Stimulated activated naive B cell treated with anti-CD40 and anti-IgM and Interleukin-4, amounts not matched to agents 10 μg/mL and 1 μg/mL and 100 μg/mL, for 72 hours (primary cell): ENCODE data around the gene UBE2G1.

Source experiments
- ATAC-seq, 2 donors: fragments of 150-1000 bp; cut with Tn5 transposase; replicated peaks; 2 replicates each; pipeline ENCODE4 v1.10.0; 2021; ENCODE audit warnings: moderate library complexity in 1 of 2
- DNase-seq: peaks from one replicate; pipeline ENCODE4 v3.0.0; 2021
- H3K27ac Mint-ChIP-seq: one replicate; pipeline ENCODE4 v1.8.0; 2022; ENCODE audit warnings: mild to moderate bottlenecking, mixed read lengths
- H3K27me3 Mint-ChIP-seq, 2 donors: one replicate each; pipeline ENCODE4 v1.8.0; 2022; ENCODE audit warnings: mixed read lengths in 2 of 2
- H3K36me3 Mint-ChIP-seq, 2 donors: one replicate each; pipeline ENCODE4 v1.8.0; 2022; ENCODE audit warnings: mixed read lengths in 2 of 2, mild to moderate bottlenecking in 1 of 2
- H3K4me1 Mint-ChIP-seq, 2 donors: one replicate each; pipeline ENCODE4 v1.8.0; 2022; ENCODE audit warnings: mixed read lengths in 2 of 2, mild to moderate bottlenecking in 1 of 2
- H3K4me3 Mint-ChIP-seq, 2 donors: one replicate each; pipeline ENCODE4 v1.8.0; 2022; ENCODE audit warnings: mild to moderate bottlenecking in 2 of 2, mixed read lengths in 2 of 2, moderate library complexity in 1 of 2
- H3K9me3 Mint-ChIP-seq, 2 donors: one replicate each; pipeline ENCODE4 v1.8.0; 2022; ENCODE audit warnings: mixed read lengths in 2 of 2, mild to moderate bottlenecking in 1 of 2

The UBE2G1 gene

GRCh38 chr17:4221163-4221562 lies 145.3 kb downstream of the UBE2G1 start:
- Mint-ChIP-seq H3K9me3 (no peaks in the 10 kb centered on the region), H3K36me3 (peaks cover 15 to 23% of the 10 kb centered on the region in 2 donors), H3K27ac (no peak overlapping the region), H3K4me1 (peaks cover 3 to 4% of the 10 kb centered on the region in 2 donors), H3K4me3 (no peak overlapping the region), H3K27me3 (no peaks in the 10 kb centered on the region)
- ATAC-seq = no peak
- DNase-seq = no peak

GRCh38 chr17:4220655-4221054 lies 145.8 kb downstream of the UBE2G1 start:
- Mint-ChIP-seq H3K36me3 (peaks cover 15 to 25% of the 10 kb centered on the region in 2 donors), H3K27me3 (no peaks in the 10 kb centered on the region)

More at GRCh38 chr17:4220655-4221054, 145.8 kb downstream of the UBE2G1 start:
- peaks cover 7 to 9% of the 10 kb centered on the region in 2 donors for H3K4me1 Mint-ChIP-seq
- no peaks in the 10 kb centered on the region for H3K9me3 Mint-ChIP-seq
- DNase-seq (no peak), ATAC-seq (no peak)
- H3K27ac Mint-ChIP-seq = no peak overlapping the region
- H3K4me3 Mint-ChIP-seq = no peak overlapping the region
